ENCODE data around the gene ZACN. TPM values are rescaled to one million over a fixed set of nuclear protein-coding genes. Genes with fewer than 3 reads are reported as not detected.
A peak's percentile ranks its signal among the peaks of the same experiment; 100 is the strongest.

ZACN gene
- total RNA-seq, 1 donor from 2014 or later, result not detected

DNA sequence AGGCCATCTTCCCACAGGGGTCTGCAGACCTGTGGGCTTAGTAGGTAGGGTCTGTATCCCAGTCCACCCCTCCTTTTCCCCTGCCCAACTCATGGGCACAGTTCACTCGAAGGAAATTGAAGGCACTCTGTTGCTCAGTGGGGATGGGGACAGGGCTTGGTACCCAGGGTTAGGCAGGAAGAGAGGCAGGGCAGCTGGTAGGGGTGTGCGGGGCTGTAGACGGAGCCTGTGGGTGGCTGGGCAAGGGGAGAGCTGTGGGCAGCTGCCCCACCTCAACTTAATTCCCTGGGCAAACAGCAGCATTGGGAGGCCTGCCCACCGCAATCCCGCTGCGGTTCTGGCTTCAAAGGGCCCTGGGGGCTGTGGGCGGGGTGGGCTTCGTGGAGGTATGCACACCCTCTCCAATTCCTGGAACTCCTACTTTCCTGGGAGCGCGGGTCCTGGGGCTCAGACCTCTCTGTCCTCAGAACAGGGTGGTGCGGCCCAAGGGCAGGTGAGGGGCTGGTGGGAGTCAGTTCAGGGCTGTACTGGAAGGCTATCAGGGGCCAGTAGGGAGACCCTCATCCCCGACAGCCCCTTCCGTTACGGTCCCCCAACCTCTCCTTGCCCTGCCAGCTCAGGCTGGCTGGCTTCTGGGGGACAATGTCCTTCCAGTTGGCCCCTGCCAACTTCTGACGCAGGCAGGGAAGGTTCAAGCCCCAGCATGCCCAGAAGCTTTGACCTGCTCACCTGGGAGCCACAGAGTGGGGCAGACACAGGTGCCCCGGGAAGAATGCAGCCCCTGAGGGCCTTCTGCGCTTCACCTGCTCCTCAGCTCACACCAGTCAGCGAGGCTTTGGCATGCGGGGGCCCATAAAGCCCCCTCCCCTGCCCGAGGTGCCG is 53.0 kb downstream of the ZACN start:
- DNase-seq, result no peak

Small RNA genes lying within 50 kb of the gene (small RNA-seq; reads per million reads assigned to genes)
- gene MIR6868 (ENCODE audit: low replicate concordance), result 0.61 reads per million, percentile 78 among the genes with 10 or more reads in this experiment

Other genes starting within 250 kb of the ZACN start
- gene UNC13D, start 234.8 kb upstream of the ZACN start, total RNA-seq, result 82.3 TPM
- gene WBP2, start 223.8 kb upstream of the ZACN start, total RNA-seq, result 22.9 TPM
- 54.2 TPM for gene TRIM47, start 200.6 kb upstream of the ZACN start, total RNA-seq
- gene TRIM65, start 182.2 kb upstream of the ZACN start, total RNA-seq, result 25.8 TPM
- gene MRPL38, start 174.3 kb upstream of the ZACN start, total RNA-seq, result 62.1 TPM
- 9.8 TPM for gene FBF1, start 138.1 kb upstream of the ZACN start, total RNA-seq
- 33.8 TPM for gene ACOX1, start 100.0 kb upstream of the ZACN start, total RNA-seq
- gene TEN1, start 99.9 kb upstream of the ZACN start, total RNA-seq, result 13.4 TPM
- 7.2 TPM for gene CDK3, start 78.3 kb upstream of the ZACN start, total RNA-seq
- 42.3 TPM for gene EVPL, start 51.9 kb upstream of the ZACN start, total RNA-seq
- gene SRP68, start 6.7 kb upstream of the ZACN start, total RNA-seq, result 50.0 TPM
- gene GALR2, start 4.4 kb upstream of the ZACN start, total RNA-seq, result not detected
- 81.2 TPM for gene EXOC7, start 24.6 kb downstream of the ZACN start, total RNA-seq
- gene FOXJ1, start 62.1 kb downstream of the ZACN start, total RNA-seq, result 0.51 TPM
- 6.7 TPM for gene RNF157, start 161.3 kb downstream of the ZACN start, total RNA-seq
- 3.6 TPM for gene UBALD2, start 186.2 kb downstream of the ZACN start, total RNA-seq
- 2.1 TPM for gene QRICH2, start 229.1 kb downstream of the ZACN start, total RNA-seq

Measured in tongue (tissue), 3 donors.